Measurements from ENCODE around the gene NAMPT.

The NAMPT gene

DNA sequence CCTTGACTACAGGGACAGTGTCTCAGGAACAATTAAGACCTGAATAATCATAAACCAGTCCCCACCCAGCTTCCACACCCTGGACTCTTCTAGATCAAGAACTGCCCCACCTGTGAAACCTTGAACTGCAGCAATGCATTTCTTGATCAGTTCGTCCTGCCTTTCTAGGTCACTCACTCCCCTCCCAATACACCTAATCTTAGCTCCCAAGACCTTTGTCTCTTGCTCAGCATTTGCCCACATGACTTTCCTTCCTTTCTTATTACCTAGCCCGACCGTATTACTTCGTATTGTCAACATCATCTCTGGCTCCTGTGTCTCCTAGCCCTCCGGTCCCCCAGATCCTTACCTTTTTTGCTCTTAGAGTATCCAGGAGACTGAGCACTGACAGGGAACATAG, 5.5 kb upstream of the NAMPT start:
- TF ChIP-seq, protein P1, sequence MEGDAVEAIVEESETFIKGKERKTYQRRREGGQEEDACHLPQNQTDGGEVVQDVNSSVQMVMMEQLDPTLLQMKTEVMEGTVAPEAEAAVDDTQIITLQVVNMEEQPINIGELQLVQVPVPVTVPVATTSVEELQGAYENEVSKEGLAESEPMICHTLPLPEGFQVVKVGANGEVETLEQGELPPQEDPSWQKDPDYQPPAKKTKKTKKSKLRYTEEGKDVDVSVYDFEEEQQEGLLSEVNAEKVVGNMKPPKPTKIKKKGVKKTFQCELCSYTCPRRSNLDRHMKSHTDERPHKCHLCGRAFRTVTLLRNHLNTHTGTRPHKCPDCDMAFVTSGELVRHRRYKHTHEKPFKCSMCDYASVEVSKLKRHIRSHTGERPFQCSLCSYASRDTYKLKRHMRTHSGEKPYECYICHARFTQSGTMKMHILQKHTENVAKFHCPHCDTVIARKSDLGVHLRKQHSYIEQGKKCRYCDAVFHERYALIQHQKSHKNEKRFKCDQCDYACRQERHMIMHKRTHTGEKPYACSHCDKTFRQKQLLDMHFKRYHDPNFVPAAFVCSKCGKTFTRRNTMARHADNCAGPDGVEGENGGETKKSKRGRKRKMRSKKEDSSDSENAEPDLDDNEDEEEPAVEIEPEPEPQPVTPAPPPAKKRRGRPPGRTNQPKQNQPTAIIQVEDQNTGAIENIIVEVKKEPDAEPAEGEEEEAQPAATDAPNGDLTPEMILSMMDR (IDR thresholded peaks at IDR 0.05), result no peak

DNA sequence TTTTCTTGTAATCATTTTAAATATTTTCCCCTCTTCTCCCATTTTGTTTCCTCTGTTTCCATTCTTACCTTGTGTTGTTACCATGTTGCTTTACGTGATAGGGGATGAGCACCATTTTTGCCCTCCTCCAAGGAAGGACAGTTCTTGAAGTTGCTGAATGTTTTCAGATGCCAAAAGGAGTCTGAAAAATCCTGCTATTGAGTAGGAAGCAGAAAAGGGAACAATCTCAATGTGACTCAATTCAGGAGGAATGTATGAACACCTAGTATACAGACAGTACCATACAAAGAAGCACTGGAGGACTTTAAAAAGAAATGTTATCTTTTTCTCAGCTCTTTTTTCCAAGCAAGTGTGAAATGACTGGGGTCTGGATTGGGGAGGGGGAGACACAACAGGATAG, 5.1 kb upstream of the NAMPT start:
- TF ChIP-seq, protein P1 (IDR thresholded peaks at IDR 0.05), result no peak

DNA sequence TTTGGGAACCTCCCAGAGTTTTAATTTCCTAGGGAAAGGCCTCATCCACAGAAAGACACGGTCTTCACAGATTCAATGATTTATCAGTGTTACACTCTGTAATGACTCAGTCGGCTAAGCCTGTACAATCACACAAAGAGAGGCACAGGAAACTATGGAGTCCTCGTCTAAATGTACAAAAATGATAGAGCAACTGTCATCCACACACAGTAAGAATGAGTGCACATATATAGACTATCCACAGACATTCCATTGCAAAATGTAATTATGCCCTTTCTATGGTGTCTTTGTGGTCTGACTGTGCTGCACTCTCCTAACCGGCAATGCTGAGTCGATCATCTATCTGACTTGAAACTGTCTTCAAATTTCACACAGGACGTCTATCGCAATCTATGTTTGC, 3.5 kb upstream of the NAMPT start:
- TF ChIP-seq, protein P1 (IDR thresholded peaks at IDR 0.05), result no peak

DNA sequence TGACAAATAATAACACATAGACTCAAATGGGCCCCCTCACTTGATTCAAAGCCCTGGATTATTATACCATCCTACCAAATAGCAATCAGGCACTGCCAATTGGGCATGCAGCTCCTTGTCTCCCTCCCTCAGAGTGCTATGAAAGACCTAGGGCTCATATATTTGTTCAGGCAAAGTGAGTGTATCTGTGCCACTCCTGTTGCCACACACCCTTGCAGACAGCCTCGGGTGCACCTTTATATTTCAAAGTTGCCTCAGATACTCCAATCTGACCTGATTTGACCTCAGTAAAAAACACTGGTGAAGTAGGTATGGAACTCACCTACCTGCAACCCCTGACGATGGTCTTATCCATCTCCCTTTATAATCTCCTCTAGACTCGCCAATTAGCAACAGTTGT, 3.0 kb upstream of the NAMPT start:
- TF ChIP-seq, protein P1 (IDR thresholded peaks at IDR 0.05), result no peak

DNA sequence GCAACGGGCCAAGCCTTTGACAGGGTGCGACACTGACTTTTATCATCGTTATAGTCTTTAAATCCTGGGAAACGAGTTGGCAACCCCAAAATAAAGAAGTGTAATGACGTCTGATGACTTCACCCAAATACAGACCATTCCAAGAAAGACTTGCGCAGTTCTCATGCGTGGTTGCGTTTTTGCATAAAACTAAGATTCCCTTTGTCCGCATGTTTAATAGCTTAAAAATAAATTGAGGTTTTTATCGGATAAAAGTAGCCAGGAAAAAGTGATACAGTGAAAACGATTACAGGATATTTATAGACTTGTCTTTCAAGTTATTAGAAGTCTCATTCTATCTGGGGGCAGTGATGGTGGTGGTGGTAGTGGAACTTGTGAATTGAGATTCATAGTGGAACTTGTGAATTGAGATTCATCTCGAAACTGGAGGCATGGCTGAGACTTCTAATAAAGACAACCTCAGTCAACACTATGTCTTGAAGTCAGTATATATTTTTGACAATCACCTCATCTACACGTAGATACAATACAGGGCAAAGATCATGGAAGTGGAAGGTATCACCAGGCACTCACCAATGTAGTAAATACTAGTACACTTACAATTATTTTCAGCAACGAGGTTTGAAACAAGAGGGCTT, 1.2 kb upstream of the NAMPT start:
- TF ChIP-seq, protein P1 (IDR thresholded peaks at IDR 0.05), result no peak

DNA sequence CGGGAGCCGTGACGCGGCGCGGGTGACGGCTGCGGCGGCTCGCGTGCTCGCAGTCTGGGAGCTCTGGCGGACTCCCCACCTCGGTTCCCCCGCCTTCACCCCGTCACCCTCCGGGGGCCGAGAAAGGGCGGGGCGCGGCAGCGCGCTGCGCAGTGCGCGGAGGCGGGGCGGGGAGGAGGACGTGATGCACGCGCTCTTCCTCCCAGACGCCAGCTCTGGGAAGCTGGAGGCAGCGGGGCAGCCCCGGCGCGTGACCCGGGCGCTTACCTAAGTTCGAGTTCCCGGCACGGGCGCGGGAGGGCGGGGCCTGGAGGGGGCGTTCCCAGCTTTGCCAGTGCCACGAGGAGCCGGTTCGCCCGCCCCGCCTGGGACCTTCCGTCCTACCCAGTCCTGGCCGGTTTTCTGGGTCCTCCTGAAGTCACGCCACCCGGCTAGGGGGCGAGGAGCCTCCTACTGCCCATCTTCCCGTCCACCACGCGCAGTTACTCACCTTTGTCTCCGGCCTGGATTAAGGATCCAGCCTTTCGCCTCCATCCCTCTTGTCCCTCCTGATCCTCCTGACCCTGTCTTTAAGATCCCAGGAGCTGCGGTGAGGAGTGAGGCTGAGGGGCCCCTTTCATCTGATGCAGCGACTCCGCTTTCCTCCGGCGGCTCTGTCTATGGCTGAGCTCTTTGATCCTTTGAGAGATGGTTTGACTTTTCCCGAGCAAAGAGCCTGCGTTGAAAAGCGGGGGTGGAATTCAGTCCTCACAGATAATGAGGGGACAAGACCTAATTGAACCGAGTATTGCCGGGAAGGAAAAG, 470 bp upstream of the NAMPT start:
- TF ChIP-seq, protein P1 (IDR thresholded peaks at IDR 0.05), result no peak

DNA sequence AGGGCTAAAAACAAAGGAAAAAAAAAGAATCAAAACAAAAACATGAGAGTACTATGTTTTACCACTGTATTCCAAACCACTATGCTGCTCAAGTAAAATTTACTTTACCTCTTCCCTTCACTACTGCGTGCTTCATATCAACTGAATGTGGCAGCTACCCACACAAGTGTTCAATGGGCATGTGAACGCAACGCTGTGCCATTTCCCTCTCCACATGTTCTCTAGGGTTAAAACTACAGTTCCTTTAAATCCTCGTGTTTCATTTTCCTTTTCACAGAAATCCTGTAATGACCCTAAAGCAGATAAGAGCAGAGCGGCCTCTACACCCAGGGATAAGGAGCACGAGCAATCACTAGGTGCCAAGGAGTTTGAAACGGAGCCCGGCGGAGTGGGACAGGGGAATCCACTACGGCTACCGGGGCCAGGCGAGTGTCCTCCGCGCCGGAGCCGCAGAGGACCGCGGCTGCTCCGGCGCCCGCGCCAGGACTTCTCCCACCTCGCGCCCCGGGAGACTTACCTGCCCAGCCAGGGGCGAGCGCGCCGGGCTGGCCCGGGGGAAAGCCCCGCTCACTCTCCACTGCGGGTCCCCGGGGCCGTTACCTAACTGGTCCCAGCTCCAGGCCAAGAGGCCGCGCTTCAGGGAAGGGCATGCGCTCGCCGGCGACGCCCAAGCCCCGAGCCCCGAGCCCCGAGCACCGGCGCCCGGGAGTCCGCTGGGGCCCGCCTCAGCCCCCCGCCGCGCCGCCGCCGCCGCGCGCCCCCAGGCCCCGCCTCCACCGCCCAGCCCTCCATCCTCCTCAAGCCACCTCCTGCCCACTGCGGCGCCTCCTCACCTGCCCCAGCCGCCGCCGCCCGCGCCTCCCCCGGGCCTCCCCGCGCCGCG, 711 bp downstream of the NAMPT start:
- TF ChIP-seq, protein P1 (IDR thresholded peaks at IDR 0.05), result no peak
